Stimulated activated CD4-positive, alpha-beta T cell treated with anti-CD3 and anti-CD28 coated beads, TNF-alpha, amount 100 ng/mL, for 4 hours (primary cell): ENCODE measurements around the gene CAB39.
A peak's percentile ranks its signal among the peaks of the same experiment; 100 is the strongest.

Source experiments
- DNase-seq, 3 experiments: peaks; one replicate each; pipeline ENCODE4 v3.0.0-alpha.2; 2020; ENCODE audit warnings: low read depth in 3 of 3

CAB39 gene

DNA sequence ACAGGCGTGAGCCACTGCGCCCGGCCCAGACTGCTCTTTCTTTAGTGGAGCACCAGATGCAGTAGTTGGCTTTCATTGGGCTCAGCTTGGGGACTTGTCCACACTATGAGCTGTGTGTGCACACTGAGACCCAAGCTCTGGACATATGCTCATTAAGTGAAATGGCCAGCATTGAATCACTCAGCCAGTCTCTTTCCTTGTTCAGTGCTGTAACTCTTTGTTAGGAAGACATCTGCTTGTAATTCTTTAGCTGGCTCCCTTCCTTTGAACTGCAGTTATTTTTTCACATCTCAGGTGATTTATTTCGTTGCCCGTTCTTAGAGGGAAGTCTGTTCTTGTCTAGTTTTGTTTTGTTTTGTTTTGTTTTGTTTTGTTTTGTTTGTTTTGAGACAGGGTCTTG, 70.5 kb downstream of the CAB39 start:
- DNase-seq = no peak

GRCh38 chr2:230784795-230785194, 72.2 kb downstream of the CAB39 start:
- no peak for DNase-seq

GRCh38 chr2:230785346-230785745, 72.7 kb downstream of the CAB39 start:
- DNase-seq = no peak

GRCh38 chr2:230787101-230787500, 74.5 kb downstream of the CAB39 start:
- no peak for DNase-seq

- no peak for DNase-seq
These were observed 76.0 kb downstream of the CAB39 start for GRCh38 chr2:230788554-230789175.

- no peak for DNase-seq
These were observed 78.3 kb downstream of the CAB39 start for GRCh38 chr2:230790981-230791380.

DNA sequence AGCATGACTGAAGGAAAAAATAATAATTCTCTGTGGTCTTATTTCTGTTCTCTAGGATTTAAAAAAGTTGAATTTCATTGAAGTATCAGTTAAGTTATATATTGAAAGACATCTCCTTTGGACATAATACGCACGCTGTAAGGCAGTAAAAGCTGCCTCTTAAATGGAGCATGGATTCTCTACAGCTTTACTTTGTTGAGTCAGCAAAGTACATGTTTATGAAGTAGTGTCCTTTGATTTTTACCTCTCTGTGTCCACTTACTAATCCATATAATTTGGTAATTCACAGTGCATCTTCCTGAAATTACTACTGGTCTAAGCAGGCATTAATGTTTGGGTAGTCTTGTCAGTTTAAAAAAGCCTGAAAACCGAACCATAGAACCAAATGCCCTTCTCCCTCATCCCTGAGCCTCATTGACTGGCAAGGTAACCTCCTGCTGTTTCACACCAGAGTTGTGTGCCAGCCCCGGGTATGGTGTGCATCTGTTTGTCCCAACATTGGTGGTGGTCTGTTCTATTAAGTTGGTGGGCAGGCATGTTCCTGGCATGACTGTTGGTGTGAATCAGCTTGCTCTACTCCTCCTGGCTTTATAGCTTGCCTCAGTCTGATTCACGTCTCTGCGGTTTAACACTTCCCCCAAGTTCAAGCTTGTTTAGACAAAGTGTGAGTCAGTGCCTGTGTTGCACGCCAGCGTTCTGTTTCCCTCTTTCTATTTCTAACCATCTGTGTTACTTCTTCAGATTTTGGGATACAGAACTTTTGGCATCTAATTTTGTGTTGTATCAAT, 81.1 kb downstream of the CAB39 start:
- DNase-seq = peak; percentile 9 to 44 (median 36)

DNA sequence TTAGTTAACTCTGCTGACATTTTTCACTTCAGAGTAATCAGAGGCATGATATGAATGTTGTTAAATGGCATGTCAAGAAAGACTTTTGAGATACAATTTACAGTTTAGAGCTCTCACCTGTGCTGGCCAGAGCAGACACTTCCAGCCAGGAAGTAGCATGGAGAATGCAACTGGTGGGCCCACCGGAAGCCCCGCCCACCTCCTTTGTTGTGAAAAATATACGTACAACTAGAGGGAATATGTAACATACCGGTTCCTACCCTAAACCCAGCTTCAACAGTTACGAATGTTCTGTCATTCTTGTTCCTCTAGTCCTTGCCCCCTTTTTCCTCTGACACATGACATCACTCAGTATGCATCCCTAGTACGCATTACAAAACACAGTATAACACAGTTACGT, 81.9 kb downstream of the CAB39 start:
- no peak for DNase-seq

DNA sequence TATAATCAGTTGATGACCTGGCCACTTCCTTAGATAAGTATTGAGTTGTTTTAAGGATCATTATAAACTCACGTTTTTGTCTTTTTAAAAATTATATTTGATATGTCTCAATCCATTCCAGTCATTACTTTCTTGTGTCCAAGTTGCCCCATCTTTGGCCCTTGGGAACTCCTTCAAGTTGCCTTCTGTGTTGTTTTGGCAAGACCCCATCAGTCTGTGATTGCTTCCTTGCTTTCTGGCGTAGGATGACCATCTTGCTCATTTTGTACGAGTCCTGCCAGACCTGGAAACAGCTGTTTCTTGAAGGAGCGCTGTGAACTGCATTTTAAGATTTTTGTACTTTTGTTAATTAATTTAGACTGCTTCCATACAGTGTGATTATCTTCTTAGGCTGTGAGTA, 83.2 kb downstream of the CAB39 start:
- no peak for DNase-seq

GRCh38 chr2:230796280-230796862, 83.7 kb downstream of the CAB39 start:
- no peak for DNase-seq

GRCh38 chr2:230797515-230798495, 85.2 kb downstream of the CAB39 start:
- no peak for DNase-seq

- peak in 1 of 3 experiments; percentile 34 for DNase-seq
These were observed 86.2 kb downstream of the CAB39 start for GRCh38 chr2:230798769-230799399.

- no peak for DNase-seq
These were observed 92.8 kb downstream of the CAB39 start for GRCh38 chr2:230805353-230806017.

DNA sequence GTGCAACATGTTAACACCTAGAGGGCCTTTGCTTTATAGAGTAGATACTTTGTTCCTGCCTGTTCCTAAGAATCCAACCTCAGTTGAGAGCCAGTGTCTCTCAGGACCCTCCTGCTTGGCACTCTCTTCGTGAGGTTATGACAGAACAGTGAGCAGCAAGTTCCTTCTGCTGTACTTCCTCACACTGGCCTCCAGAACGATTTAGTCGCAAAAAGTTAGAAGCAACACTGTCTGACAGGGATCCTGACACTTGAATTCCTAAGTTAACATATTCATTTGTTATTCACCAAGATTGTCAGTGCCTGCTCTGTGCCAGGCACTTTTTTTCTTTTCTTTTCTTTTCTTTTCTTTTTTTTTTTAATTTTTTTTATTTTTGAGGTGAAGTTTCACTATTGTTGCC, 95.1 kb downstream of the CAB39 start:
- no peak for DNase-seq

DNA sequence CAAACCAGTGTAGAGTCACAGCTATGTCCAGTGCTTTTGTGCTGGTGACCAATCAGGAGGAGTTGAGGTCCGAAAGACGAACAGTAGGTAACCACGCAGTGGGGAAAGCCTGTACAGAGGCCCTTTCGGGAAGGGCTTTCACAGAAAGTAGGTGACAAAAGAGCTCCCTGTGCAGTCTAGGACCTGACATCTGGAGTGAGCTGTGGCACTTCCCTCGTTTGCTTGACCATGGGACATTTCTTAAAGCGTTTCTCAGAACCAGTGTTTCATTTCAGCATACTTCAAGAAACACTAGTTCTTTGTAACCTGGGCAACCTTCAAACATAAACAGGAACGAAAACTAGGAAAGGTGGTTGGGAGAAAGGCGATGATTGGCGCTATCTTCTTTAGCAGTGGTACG, 96.4 kb downstream of the CAB39 start:
- no peak for DNase-seq

DNA sequence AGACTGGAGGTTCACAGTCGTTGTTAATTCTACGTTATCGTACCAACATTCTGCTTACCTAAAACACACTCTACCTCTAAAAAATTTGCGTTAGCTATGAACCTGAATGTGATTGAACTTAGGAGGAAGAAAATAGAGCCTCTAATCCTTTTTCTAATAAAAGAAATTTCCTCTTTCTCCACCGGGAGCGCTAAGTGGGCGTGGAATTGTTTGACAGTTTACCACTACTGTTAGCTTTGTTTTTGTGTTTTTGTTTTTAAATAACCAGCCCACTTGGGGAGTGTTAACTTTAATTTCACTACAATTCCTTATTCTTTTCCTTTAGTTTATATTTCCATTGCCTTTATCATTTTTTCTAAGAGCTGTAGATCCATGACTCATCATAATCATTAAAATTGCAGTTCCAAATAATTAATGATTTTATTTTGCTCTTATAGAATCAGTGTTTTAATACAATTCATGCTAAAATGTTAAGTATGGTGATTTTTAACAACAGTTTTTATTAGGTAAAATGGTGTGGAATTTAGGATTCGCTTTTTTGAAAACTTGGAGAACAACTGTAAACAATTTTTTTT, 97.1 kb downstream of the CAB39 start:
- DNase-seq = no peak

- DNase-seq = no peak
These were observed 98.9 kb downstream of the CAB39 start for GRCh38 chr2:230811508-230811907.

- no peak for DNase-seq
These were observed 99.4 kb downstream of the CAB39 start for GRCh38 chr2:230812033-230812432.

- DNase-seq = no peak
These were observed 102.0 kb downstream of the CAB39 start for GRCh38 chr2:230814616-230815015.

DNA sequence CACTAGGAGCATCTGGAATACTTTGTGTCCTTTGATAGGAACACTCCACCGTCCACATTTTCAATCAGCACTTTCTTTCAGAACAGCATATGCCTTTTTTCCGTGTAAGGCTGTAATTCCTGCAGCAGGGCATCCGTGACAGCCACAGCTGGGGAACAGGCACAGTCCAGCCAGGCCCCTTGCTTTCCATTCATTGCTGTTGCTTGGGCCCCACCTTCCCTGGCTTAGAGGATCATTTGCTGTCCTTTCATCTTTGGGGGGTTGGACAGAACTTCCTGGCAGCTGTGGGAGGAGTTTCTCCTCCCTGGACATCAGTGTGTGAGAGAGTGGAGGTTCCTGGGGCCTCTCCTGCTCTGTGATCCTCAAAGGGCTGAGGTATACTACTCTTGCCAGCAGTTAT, 102.4 kb downstream of the CAB39 start:
- DNase-seq = no peak

DNA sequence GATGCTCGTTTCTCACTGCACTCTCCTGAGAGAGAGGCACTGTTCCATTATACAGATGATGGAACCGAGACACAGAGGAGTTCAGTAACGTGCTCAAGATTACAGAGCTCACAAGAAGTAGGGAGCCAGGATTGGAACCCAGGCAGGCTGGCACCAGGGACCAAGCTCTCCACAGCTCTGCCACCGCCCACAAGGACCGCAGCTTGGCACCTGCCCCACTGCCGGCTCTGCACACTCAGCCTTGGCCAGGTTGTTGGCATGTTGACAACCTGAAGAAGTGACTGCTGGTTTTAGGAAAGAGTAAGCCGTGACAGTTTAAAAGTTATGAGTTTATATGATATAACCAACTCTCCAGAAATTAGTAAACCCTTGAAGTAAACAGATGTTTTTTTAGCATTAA, 104.1 kb downstream of the CAB39 start:
- no peak for DNase-seq
